ENCODE results near the gene POMT1.

GRCh38 chr9:131559421-131560000 lies 56.8 kb downstream of the POMT1 start:
- TF ChIP-seq CTCF (IDR thresholded peaks at IDR 0.05; ENCODE audit: insufficient read depth, low read depth, low read length) (no peak), EZH2 (IDR thresholded peaks at IDR 0.05; ENCODE audit: insufficient read depth, low read length) (no peak)
